CD4-positive, alpha-beta T cell treated with Interferon alpha-2 for 1 hour (primary cell): Measurements from ENCODE around the gene PLAC1.

Experiments
- DNase-seq, 2 donors: peaks; one replicate each; pipeline ENCODE4 v3.0.0-alpha.2; 2020 to 2022

Gene PLAC1, protein sequence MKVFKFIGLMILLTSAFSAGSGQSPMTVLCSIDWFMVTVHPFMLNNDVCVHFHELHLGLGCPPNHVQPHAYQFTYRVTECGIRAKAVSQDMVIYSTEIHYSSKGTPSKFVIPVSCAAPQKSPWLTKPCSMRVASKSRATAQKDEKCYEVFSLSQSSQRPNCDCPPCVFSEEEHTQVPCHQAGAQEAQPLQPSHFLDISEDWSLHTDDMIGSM

DNA sequence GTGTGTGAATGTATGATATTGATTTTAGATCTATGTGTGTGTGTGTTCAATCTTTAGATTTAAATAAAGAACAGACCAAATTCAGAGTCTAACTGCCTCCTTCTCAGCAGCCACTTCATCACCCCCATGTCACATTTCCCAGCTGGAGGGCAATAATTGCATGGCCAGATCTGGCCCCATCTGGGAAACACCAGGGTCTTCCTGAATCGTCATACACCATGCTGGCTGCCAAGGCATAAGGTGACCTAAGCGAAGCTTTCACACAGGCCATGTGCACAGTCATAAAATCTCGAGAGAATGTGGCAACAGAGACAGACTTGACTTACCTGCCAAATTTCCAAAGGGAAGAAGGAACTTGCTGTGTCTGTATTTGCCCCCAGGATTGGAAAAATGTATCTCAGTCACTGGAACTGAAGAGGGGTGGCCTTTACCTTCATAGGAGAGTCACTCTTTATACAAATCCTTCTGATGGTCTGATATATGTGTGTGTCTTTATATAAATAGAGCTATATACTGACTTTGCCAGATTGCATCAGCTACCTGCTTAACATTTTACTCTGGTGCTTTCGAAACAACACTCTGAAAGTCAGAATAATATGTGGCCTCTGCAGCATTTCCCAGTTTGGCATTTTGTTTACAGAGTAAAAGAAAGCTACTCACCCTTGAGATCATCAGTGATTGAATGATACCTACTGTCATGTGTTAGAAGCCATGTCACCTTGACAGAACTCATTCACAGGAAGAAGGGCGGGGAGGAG is at the start of gene PLAC1:
PLAC1 (minus strand) TSS at position 470 of the 758 bp plus-strand sequence. CDS start 91,789 bp downstream, outside the sequence.
- DNase-seq: no peak

DNA sequence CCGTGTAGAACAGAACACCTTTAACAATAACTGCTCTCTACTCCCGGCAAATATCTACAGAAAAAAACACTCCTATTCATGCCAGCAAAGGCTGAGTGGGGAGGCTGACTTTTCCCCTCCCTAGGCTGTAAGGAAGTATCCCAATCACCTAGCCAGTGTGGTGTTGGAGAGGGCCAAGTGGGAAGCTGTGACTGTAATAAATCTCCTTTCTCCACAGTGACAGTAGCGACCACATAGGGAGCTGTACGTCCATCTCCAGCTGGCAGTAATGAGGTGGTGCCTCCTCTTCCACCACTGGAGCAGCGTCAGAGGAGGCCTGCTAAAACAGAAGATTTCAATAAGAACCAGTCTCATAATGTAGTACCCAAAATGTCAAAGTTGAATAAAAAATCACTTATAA is 47.9 kb upstream of the PLAC1 start:
- DNase-seq: no peak

DNA sequence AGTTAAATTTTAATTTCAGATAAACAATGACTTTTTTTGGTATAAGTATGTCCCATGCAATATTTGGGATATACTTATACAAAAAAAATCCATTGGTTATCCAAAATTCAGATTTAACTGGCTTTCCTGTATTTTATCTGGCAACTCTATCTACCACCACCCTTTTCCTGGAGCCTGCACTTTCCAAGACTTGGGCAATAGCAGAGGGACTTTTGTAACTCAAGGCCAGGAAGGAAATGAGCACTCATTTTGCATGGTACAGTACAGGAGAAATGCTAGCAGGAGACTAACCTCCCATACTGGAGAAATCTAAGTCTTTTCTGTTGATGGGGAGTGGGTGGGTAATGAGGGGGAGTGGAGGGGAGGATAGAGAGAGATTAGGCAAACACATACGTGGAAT is 37.7 kb upstream of the PLAC1 start:
- DNase-seq: no peak

DNA sequence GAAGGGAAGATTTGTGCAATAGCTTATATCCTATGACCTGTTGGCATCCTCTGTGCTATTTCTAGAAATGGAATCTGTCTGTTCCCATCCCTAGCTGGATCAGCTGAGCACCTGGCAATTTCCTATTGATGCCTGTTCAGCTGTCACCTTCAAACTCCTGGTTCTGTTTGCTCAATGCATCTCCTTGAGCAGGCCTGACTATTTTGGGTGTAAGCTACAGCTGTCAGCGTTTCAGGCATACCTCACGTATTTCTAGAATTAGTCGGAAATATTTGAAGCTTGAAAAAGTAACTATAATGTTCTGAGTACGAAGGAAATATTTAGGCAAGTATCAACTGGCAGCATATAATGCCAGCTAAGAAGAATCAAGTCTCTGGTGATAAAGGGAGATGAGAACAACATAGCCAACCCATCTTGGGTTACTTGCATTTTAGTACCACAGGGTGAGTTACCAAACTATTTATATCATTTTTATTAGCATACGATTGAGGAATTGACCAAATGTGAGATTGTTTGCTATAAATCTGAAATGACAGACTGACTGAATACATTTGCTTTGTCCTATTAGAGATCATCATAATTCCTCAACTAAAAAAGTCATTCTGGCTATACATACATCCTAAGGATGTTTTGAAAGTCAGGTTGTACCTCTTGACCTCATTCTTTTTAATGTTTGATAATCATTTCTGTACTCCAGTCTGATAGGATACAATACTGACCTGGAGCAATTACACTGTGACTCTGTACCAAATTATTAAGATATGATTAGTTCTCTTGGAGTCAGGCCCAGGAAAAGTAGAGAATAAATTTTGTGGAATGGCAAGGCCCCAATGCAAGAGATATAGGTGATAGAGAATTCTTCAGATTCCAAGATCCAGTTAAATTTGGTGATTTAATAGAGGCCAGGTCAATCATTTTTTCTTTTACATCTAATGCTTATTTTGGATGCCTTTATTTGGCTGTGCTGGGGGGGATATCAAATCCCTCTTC is 36.4 kb upstream of the PLAC1 start:
- DNase-seq: no peak

DNA sequence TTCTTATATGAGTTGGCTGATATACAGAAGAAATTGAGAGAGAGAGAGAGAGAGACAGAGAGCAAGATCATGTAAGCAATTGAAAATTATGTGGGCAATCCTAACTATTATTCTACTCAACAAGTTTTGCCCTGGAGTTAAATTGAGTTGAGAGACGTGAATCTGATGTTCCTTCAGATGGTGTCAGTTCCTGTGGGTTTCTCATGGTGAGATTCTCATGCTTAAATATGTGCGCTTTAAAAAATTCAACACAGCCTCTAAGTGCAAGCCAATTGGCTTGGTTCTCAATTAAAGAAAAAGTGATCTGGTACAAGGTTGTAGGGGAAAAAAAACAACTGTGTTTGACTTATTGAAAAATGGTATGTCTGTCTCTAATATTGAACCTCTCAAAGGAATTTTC is 35.4 kb upstream of the PLAC1 start:
- no peak for DNase-seq

DNA sequence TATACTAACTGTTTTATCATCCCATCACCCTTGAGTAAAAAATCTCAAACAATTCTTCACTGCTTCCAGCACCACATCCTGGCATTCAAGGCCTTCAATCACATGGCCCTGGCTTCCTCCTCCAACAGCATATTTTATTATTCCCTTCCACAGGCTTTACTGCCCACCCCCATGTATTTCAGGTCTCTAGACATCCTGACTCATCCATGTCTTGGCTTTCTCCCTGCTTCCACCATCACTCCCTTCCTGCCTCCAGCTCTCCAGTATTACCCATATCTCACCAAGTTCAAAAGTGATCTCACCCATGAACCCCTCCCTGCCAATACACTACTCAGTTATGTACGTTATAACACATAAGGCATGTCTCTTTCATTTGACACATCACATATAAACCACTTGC is 34.7 kb upstream of the PLAC1 start:
- DNase-seq: no peak

DNA sequence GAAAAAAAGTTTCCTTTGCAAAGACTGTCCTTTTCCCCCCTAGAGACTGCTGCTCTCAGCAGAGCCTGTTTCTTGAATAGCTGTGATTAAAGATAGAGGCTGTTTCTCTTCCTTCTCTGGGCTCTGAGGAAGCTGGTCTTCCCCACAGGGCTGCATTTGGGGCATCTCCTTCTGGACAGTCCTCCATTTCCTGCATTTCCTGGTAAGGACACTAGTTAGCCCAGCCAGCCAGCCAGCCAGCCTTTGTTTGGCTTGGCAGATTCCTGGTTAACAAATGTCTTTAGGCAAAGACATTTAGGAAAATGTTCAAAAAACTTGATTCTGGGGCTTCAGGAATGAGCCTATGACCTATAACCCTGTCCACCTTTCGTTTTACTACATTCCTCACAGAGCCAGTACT is 34.0 kb upstream of the PLAC1 start:
- DNase-seq: no peak

DNA sequence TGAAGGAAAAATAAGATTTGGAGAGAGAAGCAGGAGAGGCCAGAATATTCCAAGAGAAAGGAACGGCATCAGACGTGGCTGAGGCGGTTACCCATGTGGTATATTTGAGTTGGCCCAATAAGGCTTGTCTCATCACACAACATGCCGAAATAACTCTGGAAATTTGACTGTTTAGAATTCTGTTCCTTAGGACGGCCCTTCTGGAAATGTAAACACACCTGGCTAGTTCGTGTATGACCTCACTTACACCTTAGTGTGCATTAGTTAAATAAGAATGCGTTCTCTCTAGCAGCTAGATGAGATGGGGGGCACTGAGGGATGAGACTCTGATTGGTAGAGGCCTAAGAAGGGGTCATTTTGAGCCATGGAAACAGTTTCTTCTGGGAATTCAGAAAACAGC is 33.2 kb upstream of the PLAC1 start:
- no peak for DNase-seq

DNA sequence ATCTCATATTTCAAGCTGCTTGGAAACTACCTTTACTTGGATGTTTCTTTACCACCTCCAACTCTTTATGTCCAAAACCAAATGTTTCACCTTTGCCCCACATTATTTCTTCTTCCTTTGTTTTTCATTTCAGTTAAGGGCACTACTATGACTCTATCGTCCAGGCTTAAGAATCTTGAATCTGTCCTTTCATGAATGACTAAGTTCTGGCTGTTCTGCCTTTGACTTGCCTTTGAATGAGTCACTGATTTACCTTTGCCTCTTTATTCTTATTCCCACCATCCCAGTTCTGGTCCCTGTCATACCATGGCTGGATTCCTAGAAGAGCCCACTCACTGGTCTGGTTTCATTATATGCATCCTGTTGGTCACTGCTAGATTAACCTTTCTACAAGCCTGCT is 30.6 kb upstream of the PLAC1 start:
- no peak for DNase-seq

DNA sequence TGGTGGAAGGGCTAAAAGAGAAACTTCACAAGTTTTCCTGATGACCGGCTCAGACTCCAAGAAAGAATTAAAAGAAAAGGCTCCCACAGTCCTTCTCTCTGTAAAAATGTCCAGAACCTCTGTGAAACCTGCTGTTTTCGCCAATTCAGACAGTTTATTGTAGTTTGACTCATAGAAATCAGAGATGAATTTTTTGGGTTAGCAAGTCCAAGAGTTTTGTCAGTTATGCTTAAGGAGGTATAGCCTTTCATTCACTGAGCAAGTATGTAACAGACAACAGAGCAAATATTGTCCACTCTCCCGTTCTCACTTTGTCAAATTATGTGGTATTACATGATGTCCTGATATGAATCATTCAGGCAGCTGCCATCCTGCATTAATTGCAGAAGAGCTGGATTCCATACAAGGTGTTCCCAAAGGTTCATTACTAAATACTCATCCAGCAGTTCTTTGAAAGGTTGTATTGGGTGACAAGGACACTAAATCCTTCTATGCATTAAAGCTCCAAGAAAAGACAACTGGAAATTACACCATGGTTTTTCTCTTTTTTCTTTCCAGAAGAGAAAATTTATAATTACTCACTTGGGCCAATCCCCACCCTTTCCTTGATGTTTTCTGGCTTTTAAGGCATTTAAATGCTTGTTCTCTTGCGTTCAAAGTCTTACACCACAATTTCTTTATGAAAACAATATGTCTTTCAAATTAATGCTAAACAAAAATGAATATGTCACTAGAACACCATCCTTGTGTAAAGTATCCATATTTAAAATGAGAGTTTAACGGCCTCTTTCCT is 30.0 kb upstream of the PLAC1 start:
- no peak for DNase-seq

DNA sequence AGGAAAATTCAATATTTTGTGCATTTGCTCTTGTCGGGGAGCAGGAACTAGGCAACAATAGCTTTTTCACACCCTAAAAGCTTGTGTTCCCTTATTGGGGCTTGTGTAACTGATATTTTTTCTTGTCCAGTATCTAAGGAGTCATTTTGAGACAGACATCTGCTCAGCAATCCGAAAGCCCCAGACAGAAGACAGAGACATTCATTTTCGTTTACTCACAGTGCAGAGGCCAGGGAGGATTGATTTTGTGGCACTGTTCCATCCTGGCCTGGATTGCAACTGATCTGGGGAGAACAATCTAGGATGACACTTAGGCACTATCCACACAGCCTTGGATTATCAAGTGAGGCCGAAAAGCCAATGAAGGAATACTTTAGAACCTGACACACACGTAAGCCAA is 27.4 kb upstream of the PLAC1 start:
- no peak for DNase-seq

DNA sequence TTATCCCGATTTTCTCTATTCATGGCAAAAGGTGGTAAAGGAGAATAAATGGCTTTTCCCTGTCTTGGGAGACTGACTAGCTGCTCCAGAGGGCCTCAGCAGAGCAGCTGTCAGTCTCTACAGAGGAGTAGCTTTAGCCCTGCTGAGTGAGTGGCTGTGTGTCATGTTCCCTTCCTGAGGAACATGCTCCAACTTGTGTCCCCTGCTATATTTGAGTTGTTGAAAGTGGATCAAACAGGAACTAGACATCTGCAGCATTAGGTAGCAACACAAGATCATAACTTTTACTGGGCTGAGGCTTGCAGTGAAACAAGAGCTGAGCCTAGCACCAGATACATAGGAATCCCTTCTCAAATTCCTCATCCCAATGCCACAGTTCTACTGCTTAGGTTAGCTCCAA is 26.7 kb upstream of the PLAC1 start:
- DNase-seq: no peak

DNA sequence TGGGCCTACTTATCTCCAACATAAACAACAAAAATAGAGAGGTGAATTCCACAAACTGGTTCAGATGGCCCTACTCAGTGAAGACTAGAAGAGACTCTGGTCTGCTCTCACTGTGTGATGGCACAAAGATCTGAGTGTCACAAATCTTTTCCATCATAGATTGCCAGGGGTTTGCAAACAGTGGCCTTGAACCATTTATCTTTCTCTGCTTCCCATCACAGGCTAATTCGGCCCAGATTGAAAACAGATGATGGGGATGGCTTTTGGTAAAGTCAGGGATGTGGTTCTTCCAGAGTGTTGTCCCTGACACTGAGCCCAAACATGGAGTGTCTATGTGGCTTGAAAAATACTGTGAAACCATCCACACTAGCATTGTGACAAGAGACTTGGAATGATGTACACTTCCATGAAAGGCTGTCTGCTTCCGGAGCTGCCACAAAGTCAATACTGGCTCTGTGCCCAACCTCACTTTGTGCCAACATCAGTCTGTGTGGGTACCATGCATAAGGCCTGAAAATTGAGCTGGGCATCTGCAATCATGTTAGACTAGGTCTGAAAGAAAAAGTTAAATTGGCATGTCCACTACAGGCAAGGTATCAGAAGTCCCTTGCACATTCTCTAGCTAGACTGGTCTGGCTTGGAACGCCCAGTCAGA is 25.2 kb upstream of the PLAC1 start:
- no peak for DNase-seq

DNA sequence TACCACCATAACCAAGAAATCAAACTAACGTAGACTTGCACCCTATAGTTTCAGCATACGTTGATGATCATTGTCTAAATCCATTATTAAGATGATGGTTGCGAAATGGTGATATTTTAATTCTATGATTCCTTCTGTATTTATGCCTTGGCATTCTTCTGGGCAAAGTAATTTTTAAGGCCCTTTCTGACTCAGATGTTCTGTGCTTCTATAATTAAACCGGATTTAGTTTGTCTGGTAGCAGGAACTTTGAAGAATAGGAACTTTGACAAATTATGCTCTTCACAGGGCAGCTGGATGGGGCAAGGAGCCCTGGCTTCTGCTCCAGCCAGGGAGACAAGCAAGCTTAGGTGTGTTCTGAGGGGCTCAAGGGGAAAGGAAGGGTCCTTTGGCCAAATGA is 23.8 kb upstream of the PLAC1 start:
- DNase-seq: no peak

DNA sequence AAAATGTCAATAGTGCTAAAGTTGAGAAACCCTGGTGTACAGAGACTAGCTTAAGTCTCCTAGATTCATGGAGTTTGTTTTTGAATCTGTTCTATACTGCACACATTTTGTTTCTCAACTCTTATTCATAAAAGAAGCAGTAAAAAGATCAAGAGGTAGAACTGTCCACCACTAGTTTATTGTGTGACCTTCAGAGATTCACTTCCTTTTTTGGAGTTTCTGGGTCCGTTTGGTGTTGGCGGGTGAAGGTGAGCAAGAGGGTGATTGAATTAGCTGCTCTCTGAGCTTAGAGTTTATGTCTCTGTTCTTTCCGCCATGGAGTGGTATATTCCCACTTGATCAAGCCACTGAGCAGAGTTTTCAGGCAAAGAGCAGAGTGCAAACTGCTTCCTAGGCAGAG is 21.4 kb upstream of the PLAC1 start:
- no peak for DNase-seq

DNA sequence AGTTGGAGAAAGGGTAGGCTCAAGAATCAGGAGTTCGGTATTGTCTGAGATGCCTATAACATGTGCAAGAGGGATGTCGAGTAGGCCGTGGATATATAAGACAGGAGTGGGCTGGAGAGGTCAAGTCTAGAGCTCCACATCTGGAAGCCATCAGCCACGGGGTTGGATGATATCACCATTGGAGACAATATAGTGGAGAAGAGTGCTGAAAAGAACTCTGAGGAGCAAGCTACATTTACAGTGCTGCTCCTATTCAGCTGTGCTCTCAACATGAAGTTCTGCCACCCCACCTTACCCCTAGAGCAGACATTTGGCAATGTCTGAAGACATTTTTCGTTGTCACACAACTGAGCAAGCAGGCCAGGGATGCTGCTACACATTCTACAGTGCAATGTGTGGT is 20.9 kb upstream of the PLAC1 start:
- DNase-seq: no peak

DNA sequence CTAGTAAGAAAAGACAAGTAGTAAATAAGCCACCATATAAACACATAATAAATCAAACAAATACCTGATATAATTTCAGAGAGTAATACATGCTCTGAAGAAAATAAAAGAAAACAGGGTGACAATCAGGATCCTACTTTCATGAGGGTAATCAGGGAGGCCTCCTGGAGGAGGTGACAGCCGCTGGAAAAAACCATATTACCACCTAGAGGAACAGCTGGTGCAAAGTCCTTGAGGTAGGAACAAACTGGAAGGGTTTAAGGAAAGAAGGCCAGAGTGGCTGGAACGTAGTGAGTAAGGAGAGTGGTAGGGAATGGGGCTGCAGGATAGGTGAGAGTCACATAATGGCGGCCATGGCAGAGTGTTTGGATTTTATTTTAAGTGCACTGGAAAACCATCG is 19.1 kb upstream of the PLAC1 start:
- DNase-seq: no peak

DNA sequence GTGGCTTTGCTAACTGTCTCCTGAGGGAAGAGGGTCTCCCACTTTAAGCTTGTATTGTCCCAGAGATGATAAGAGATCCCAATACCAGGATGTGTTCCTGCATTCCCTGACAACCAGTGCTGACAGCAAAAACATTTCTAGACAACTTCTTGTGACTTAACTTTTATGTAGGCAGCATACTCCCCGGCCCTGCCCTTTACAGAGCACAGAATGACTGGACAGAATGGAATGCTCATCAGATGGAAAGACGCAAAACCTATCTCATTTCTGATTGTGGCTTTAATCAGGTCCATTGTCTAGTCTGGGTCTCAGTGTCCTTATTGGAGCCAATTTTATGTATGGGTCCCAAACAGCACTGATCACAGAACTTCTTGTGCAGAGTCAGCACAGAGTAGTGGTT is 18.2 kb upstream of the PLAC1 start:
- no peak for DNase-seq

DNA sequence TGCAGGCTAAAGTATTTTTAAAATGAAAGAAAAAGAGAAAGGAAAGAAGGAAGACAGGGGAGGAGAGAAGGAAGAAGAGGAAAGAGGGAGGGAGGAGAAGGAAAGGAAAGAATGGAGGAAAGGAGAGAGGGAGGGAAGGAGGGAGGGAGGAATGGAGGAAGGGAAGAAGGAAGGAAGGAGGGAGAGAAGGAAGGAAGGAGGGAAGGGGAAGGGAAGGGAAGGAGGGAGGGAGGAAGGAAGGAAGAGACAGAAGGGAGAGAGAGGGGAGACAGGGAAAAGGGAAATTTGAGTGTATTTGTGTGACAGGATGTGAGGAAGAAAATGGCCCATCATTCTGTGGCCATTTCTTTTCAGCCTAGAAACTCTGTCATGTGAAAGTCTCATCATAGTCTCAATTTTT is 14.9 kb upstream of the PLAC1 start:
- no peak for DNase-seq

DNA sequence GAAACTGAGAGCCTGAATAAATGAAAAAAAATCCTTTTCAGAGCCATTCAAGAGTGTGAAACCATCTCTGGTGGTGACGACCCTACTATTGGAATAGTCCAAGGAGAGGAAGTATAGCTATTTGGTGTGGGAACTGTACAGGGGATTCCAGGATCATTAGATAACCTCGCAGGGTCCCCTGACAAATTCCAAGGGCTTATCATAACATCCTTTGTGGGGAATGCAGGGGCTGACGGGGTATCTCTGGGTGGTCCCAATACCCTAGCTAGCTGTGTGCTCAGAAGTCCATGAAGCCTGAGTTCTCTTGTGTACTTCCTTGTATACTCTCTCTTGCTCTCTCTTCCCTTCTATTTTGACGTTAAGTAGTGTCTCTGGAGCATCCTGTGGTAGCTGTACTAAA is 13.8 kb upstream of the PLAC1 start:
- no peak for DNase-seq

DNA sequence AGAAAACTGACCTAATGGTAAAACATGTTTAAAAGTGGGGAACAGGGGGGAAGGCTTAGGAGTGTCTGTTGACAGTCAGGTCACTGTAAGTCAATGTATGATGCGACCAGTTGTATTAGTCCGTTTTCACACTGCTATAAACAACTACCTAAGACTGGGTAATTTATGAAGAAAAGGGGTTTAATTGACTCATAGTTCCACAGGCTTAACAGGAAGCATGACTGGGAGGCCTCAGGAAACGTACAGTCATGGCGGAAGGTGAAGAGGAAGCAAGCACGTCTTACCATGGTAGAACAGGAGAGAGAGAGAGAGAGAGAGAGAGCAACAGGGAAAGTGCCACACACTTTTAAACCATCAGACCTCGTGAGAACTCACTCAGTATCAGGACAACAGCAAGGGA is 13.0 kb upstream of the PLAC1 start:
- DNase-seq: peak in 1 of 2 donors; percentile 28
